GM23338 (cell line): ENCODE measurements around the gene DOCK3. TPM values are rescaled to one million over a fixed set of nuclear protein-coding genes. Genes with fewer than 3 reads are reported as not detected.

Experiments used
- ATAC-seq: fragments of 200-7000 bp; cut with Tn5 transposase; 3 replicates; pipeline ENCODE4 v1.9.1; 2020
- DNase-seq: peaks from one replicate; pipeline ENCODE4 v3.0.0-alpha.2; 2015; ENCODE audit warnings: low spot score
- H2AFZ ChIP-seq: fragments of 200-600 bp; sonication (generic); 2 replicates; pipeline ENCODE4 v1.8.0; 2016; ENCODE audit warnings: antibody characterized with exemption, mild to moderate bottlenecking, moderate library complexity
- H3F3A ChIP-seq: fragments of 200-600 bp; sonication (generic); replicated peaks from 2 replicates; pipeline ENCODE4 v1.8.0; 2017; ENCODE audit warnings: antibody characterized with exemption, mixed run types, low read depth
- H3K27ac ChIP-seq: fragments of 200-600 bp; sonication (generic); 2 replicates; pipeline ENCODE4 v1.6.1; 2016; ENCODE audit warnings: low read depth
- H3K27me3 ChIP-seq: fragments of 200-600 bp; sonication (generic); 2 replicates; pipeline ENCODE4 v1.8.0; 2016; ENCODE audit warnings: mild to moderate bottlenecking, mixed run types, moderate library complexity; ENCODE audit not compliant: insufficient read depth
- H3K36me3 ChIP-seq: fragments of 200-600 bp; sonication (generic); 2 replicates; pipeline ENCODE4 v1.8.0; 2016; ENCODE audit warnings: mild to moderate bottlenecking; ENCODE audit not compliant: insufficient read depth
- H3K4me1 ChIP-seq: fragments of 200-600 bp; sonication (generic); 2 replicates; pipeline ENCODE4 v1.8.0; 2016; ENCODE audit warnings: mild to moderate bottlenecking, moderate library complexity; ENCODE audit not compliant: insufficient read depth
- H3K4me2 ChIP-seq: fragments of 200-600 bp; sonication (generic); 2 replicates; pipeline ENCODE4 v1.7.1; 2017; ENCODE audit warnings: mixed run types
- H3K4me3 ChIP-seq: fragments of 200-600 bp; sonication (generic); 2 replicates; pipeline ENCODE4 v1.6.1; 2016; ENCODE audit warnings: mixed run types
- H3K79me2 ChIP-seq: fragments of 200-600 bp; sonication (generic); replicated peaks from 2 replicates; pipeline ENCODE4 v1.8.0; 2017; ENCODE audit warnings: mild to moderate bottlenecking; ENCODE audit not compliant: insufficient read depth
- H3K9me2 ChIP-seq: fragments of 200-600 bp; sonication (generic); 2 replicates; pipeline ENCODE4 v1.8.0; 2017; ENCODE audit not compliant: insufficient read depth
- H4K20me1 ChIP-seq: fragments of 200-600 bp; sonication (generic); replicated peaks from 2 replicates; pipeline ENCODE4 v1.8.0; 2017; ENCODE audit warnings: mild to moderate bottlenecking; ENCODE audit not compliant: insufficient read depth
- H3K27ac Mint-ChIP-seq: 2 replicates; pipeline ENCODE4 v1.8.0; 2020; ENCODE audit warnings: inconsistent platforms, mild to moderate bottlenecking, moderate library complexity, mixed read lengths
- H3K27me3 Mint-ChIP-seq: 3 replicates; pipeline ENCODE4 v1.8.0; 2022; ENCODE audit warnings: low read depth, mild to moderate bottlenecking, moderate library complexity, mixed read lengths, inconsistent platforms; ENCODE audit not compliant: insufficient read depth, poor library complexity
- H3K36me3 Mint-ChIP-seq: 3 replicates; pipeline ENCODE4 v1.8.0; 2021; ENCODE audit warnings: low read depth, mild to moderate bottlenecking, inconsistent platforms, moderate library complexity, mixed read lengths
- H3K4me1 Mint-ChIP-seq: 3 replicates; pipeline ENCODE4 v1.8.0; 2020; ENCODE audit warnings: mild to moderate bottlenecking, inconsistent platforms, mixed read lengths
- H3K4me3 Mint-ChIP-seq: 3 replicates; pipeline ENCODE4 v1.8.0; 2021; ENCODE audit warnings: moderate library complexity, mild to moderate bottlenecking, inconsistent platforms, mixed read lengths
- H3K9me3 Mint-ChIP-seq: 3 replicates; pipeline ENCODE4 v1.8.0; 2020; ENCODE audit warnings: moderate library complexity, mild to moderate bottlenecking, inconsistent platforms, mixed read lengths
- CREB1 ChIP-seq: fragments of 250-450 bp; sonication (Bioruptor Pico); IDR thresholded peaks from 2 replicates; pipeline ENCODE4 v1.5.0; 2020; ENCODE audit warnings: low read depth, mild to moderate bottlenecking, moderate library complexity
- EZH2 ChIP-seq: fragments of 200-600 bp; sonication (generic); IDR thresholded peaks from one replicate; pipeline ENCODE4 v1.8.0; 2017; ENCODE audit warnings: antibody characterized with exemption, mild to moderate bottlenecking, low read depth; ENCODE audit not compliant: unreplicated experiment
- EZH2phosphoT487 ChIP-seq: fragments of 200-600 bp; sonication (generic); IDR thresholded peaks from one replicate; pipeline ENCODE4 v1.8.1; 2018; ENCODE audit warnings: antibody characterized with exemption; ENCODE audit not compliant: unreplicated experiment
- JUNB ChIP-seq: IDR thresholded peaks from one replicate; pipeline ENCODE4 v1.6.1; 2016; ENCODE audit warnings: antibody characterized with exemption; ENCODE audit not compliant: unreplicated experiment
- NANOG ChIP-seq: IDR thresholded peaks from 2 replicates; pipeline ENCODE4 v1.6.1; 2016; ENCODE audit warnings: antibody characterized with exemption, borderline replicate concordance
- POLR2AphosphoS5 ChIP-seq: IDR thresholded peaks from 2 replicates; pipeline ENCODE4 v1.6.1; 2016; ENCODE audit warnings: antibody characterized with exemption, low read depth
- STAT1 ChIP-seq: IDR thresholded peaks from one replicate; pipeline ENCODE4 v1.6.1; 2016; ENCODE audit warnings: antibody characterized with exemption; ENCODE audit not compliant: unreplicated experiment
- ZNF114 ChIP-seq: fragments of 250-450 bp; sonication (Bioruptor Pico); IDR thresholded peaks from 2 replicates; pipeline ENCODE4 v1.5.0; 2020; ENCODE audit warnings: mild to moderate bottlenecking, moderate library complexity
- ZNF331 ChIP-seq: fragments of 250-450 bp; sonication (Bioruptor Pico); IDR thresholded peaks from 2 replicates; pipeline ENCODE4 v1.5.0; 2020; ENCODE audit warnings: low read depth, mild to moderate bottlenecking, moderate library complexity
- polyA plus RNA-seq: library from polyadenylated mRNA; unstranded; fragments of >200 nt; fragmentation: Nextera tagmentation; extraction: Ambion mirVana; gene quantifications from 2 replicates; pipeline ENCODE4 v1.2.1, GENCODE V29; 2016
- total RNA-seq: library from RNA; depleted of rRNA; stranded (reverse); fragments of >200 nt; shearing (Covaris generic); gene quantifications from 2 replicates; pipeline ENCODE4 v1.2.3, GENCODE V29; 2014
- TF ChIP-seq, protein P1 (sequence below): fragments of 250-450 bp; sonication (Bioruptor Pico); IDR thresholded peaks from 2 replicates; pipeline ENCODE4 v1.5.0; 2020; ENCODE audit warnings: mild to moderate bottlenecking, moderate library complexity
- TF ChIP-seq, protein P2 (sequence below), 2 experiments: fragments of 200-600 bp in 1 of 2; sonication (generic) in 1 of 2; conservative IDR thresholded peaks; 2 replicates each; pipeline versions ENCODE4 v1.5.1 to v1.6.1; 2016 to 2017; ENCODE audit warnings: antibody characterized with exemption in 2 of 2, low read depth in 2 of 2, mild to moderate bottlenecking in 2 of 2, moderate library complexity in 1 of 2
- TF ChIP-seq, protein P3 (sequence below): IDR thresholded peaks from 2 replicates; pipeline ENCODE4 v1.6.1; 2016; ENCODE audit warnings: antibody characterized with exemption
- TF ChIP-seq, protein P4 (sequence below): IDR thresholded peaks from one replicate; pipeline ENCODE4 v1.6.1; 2018; ENCODE audit warnings: antibody characterized with exemption; ENCODE audit not compliant: unreplicated experiment

The DOCK3 gene
- total and polyA plus RNA-seq, 2 experiments from 2014 or later = 2.4 to 5.6 TPM

DNA sequence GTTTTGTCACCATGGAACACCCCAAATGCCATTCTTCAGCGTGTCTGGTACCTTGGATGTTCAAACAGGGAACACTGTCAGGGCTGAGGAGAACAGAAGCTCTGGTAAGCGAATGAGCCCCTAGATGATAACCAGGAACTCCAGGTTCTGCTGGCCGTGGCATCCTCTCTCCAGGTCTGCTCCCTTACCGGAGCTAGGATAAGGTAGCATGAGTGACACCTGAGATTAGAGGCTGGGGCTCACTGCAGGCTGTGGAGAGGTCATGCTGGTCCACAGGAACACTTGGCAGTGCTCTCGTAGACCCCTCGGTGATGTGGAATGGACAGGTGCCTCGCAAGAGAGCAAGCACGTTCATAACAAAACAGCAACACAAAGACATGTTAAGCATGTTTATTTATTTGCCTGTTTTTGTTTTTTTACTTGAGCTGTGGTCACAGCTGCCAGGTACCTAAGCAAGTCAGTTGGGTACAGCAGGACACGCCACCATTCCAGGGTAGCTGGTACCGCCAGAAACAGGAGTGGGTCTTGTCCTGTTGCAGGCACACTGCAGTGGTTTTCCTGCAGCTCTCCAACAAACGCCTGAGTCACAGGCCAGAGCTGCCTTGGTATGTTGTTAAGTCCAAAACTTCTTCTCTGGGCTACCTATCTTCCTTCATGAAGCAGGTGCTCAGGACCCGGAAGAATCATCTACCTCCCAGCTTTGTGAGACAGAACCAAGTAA, 720.9 kb downstream of the DOCK3 start:
- ATAC-seq = no peak
- Histone ChIP-seq H3K27ac (no peak overlapping the region), H3K36me3 (peaks cover 15% of the 10 kb centered on the region), H3K27me3 (no peaks in the 10 kb centered on the region), H3K9me2 (no peaks in the 10 kb centered on the region), H4K20me1 (peaks cover 27% of the 10 kb centered on the region), H3K79me2 (peaks cover 45% of the 10 kb centered on the region), H3F3A (peaks cover 9% of the 10 kb centered on the region), H2AFZ (no peak overlapping the region), H3K4me3 (no peak overlapping the region), H3K4me1 (peaks cover 14% of the 10 kb centered on the region), H3K4me2 (no peak overlapping the region)
- Mint-ChIP-seq H3K4me3 (peak overlapping the region; percentile 20; the same call in 1 of the 3 replicates), H3K27me3 (peaks cover 18% of the 10 kb centered on the region), H3K9me3 (peaks cover 20% of the 10 kb centered on the region; the same call in 2 of the 3 replicates), H3K27ac (peak overlapping the region; percentile 10; the same call in 1 of the 2 replicates), H3K36me3 (peaks cover 58% of the 10 kb centered on the region), H3K4me1 (peaks cover 31% of the 10 kb centered on the region)
- TF ChIP-seq, protein P1, sequence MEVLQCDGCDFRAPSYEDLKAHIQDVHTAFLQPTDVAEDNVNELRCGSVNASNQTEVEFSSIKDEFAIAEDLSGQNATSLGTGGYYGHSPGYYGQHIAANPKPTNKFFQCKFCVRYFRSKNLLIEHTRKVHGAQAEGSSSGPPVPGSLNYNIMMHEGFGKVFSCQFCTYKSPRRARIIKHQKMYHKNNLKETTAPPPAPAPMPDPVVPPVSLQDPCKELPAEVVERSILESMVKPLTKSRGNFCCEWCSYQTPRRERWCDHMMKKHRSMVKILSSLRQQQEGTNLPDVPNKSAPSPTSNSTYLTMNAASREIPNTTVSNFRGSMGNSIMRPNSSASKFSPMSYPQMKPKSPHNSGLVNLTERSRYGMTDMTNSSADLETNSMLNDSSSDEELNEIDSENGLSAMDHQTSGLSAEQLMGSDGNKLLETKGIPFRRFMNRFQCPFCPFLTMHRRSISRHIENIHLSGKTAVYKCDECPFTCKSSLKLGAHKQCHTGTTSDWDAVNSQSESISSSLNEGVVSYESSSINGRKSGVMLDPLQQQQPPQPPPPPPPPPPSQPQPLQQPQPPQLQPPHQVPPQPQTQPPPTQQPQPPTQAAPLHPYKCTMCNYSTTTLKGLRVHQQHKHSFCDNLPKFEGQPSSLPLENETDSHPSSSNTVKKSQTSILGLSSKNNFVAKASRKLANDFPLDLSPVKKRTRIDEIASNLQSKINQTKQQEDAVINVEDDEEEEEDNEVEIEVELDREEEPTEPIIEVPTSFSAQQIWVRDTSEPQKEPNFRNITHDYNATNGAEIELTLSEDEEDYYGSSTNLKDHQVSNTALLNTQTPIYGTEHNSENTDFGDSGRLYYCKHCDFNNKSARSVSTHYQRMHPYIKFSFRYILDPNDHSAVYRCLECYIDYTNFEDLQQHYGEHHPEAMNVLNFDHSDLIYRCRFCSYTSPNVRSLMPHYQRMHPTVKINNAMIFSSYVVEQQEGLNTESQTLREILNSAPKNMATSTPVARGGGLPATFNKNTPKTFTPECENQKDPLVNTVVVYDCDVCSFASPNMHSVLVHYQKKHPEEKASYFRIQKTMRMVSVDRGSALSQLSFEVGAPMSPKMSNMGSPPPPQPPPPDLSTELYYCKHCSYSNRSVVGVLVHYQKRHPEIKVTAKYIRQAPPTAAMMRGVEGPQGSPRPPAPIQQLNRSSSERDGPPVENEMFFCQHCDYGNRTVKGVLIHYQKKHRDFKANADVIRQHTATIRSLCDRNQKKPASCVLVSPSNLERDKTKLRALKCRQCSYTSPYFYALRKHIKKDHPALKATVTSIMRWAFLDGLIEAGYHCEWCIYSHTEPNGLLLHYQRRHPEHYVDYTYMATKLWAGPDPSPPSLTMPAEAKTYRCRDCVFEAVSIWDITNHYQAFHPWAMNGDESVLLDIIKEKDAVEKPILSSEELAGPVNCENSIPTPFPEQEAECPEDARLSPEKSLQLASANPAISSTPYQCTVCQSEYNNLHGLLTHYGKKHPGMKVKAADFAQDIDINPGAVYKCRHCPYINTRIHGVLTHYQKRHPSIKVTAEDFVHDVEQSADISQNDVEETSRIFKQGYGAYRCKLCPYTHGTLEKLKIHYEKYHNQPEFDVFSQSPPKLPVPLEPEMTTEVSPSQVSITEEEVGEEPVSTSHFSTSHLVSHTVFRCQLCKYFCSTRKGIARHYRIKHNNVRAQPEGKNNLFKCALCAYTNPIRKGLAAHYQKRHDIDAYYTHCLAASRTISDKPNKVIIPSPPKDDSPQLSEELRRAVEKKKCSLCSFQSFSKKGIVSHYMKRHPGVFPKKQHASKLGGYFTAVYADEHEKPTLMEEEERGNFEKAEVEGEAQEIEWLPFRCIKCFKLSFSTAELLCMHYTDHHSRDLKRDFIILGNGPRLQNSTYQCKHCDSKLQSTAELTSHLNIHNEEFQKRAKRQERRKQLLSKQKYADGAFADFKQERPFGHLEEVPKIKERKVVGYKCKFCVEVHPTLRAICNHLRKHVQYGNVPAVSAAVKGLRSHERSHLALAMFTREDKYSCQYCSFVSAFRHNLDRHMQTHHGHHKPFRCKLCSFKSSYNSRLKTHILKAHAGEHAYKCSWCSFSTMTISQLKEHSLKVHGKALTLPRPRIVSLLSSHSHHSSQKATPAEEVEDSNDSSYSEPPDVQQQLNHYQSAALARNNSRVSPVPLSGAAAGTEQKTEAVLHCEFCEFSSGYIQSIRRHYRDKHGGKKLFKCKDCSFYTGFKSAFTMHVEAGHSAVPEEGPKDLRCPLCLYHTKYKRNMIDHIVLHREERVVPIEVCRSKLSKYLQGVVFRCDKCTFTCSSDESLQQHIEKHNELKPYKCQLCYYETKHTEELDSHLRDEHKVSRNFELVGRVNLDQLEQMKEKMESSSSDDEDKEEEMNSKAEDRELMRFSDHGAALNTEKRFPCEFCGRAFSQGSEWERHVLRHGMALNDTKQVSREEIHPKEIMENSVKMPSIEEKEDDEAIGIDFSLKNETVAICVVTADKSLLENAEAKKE (CRISPR knock-in tag) = no peak
- no peak for TF ChIP-seq NANOG
- TF ChIP-seq, protein P2, sequence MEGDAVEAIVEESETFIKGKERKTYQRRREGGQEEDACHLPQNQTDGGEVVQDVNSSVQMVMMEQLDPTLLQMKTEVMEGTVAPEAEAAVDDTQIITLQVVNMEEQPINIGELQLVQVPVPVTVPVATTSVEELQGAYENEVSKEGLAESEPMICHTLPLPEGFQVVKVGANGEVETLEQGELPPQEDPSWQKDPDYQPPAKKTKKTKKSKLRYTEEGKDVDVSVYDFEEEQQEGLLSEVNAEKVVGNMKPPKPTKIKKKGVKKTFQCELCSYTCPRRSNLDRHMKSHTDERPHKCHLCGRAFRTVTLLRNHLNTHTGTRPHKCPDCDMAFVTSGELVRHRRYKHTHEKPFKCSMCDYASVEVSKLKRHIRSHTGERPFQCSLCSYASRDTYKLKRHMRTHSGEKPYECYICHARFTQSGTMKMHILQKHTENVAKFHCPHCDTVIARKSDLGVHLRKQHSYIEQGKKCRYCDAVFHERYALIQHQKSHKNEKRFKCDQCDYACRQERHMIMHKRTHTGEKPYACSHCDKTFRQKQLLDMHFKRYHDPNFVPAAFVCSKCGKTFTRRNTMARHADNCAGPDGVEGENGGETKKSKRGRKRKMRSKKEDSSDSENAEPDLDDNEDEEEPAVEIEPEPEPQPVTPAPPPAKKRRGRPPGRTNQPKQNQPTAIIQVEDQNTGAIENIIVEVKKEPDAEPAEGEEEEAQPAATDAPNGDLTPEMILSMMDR (conservative IDR thresholded peaks at IDR 0.05; ENCODE audit: low read depth in 2 of 2) = no peak
- TF ChIP-seq CREB1 (CRISPR knock-in tag) = no peak
- no peak for TF ChIP-seq JUNB
- no peak for TF ChIP-seq EZH2phosphoT487
- TF ChIP-seq POLR2AphosphoS5 = no peak
- TF ChIP-seq STAT1 = no peak
- TF ChIP-seq ZNF114 (CRISPR knock-in tag) = no peak
- TF ChIP-seq, protein P3, sequence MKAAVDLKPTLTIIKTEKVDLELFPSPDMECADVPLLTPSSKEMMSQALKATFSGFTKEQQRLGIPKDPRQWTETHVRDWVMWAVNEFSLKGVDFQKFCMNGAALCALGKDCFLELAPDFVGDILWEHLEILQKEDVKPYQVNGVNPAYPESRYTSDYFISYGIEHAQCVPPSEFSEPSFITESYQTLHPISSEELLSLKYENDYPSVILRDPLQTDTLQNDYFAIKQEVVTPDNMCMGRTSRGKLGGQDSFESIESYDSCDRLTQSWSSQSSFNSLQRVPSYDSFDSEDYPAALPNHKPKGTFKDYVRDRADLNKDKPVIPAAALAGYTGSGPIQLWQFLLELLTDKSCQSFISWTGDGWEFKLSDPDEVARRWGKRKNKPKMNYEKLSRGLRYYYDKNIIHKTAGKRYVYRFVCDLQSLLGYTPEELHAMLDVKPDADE = no peak
- TF ChIP-seq, protein P4, sequence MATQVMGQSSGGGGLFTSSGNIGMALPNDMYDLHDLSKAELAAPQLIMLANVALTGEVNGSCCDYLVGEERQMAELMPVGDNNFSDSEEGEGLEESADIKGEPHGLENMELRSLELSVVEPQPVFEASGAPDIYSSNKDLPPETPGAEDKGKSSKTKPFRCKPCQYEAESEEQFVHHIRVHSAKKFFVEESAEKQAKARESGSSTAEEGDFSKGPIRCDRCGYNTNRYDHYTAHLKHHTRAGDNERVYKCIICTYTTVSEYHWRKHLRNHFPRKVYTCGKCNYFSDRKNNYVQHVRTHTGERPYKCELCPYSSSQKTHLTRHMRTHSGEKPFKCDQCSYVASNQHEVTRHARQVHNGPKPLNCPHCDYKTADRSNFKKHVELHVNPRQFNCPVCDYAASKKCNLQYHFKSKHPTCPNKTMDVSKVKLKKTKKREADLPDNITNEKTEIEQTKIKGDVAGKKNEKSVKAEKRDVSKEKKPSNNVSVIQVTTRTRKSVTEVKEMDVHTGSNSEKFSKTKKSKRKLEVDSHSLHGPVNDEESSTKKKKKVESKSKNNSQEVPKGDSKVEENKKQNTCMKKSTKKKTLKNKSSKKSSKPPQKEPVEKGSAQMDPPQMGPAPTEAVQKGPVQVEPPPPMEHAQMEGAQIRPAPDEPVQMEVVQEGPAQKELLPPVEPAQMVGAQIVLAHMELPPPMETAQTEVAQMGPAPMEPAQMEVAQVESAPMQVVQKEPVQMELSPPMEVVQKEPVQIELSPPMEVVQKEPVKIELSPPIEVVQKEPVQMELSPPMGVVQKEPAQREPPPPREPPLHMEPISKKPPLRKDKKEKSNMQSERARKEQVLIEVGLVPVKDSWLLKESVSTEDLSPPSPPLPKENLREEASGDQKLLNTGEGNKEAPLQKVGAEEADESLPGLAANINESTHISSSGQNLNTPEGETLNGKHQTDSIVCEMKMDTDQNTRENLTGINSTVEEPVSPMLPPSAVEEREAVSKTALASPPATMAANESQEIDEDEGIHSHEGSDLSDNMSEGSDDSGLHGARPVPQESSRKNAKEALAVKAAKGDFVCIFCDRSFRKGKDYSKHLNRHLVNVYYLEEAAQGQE = no peak
- no peak for TF ChIP-seq EZH2
- no peak for TF ChIP-seq ZNF331 (CRISPR knock-in tag)
- DNase-seq = no peak
